Upper lobe of left lung (tissue), 4 donors: Measurements from ENCODE around the gene UHRF1.

ENCODE experiments used
- POLR2AphosphoS5 ChIP-seq, 2 donors: sonication (generic); formaldehyde crosslinking; IDR thresholded peaks; one replicate each; pipeline ENCODE4 v1.5.1; 2017; ENCODE audit warnings: antibody characterized with exemption in 2 of 2
- TF ChIP-seq, protein P1 (sequence below), 6 experiments: fragments of 450-650 bp in 4 of 6; fragments of 200-600 bp in 2 of 6; sonication (generic) in 2 of 6; IDR thresholded peaks; one replicate each; pipeline ENCODE4 v1.5.1; 2016 to 2019; ENCODE audit warnings: antibody characterized with exemption in 6 of 6

DNA sequence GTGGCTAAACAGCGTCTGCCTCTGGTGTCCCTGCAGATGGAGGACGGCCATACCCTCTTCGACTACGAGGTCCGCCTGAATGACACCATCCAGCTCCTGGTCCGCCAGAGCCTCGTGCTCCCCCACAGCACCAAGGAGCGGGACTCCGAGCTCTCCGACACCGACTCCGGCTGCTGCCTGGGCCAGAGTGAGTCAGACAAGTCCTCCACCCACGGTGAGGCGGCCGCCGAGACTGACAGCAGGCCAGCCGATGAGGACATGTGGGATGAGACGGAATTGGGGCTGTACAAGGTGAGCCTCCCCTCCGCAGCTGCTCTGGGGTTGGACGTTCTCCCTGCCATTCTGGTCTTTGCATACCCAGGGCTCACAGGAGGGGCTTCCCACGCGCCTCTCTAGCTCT lies 19.9 kb downstream of the UHRF1 start:
- TF ChIP-seq, protein P1, sequence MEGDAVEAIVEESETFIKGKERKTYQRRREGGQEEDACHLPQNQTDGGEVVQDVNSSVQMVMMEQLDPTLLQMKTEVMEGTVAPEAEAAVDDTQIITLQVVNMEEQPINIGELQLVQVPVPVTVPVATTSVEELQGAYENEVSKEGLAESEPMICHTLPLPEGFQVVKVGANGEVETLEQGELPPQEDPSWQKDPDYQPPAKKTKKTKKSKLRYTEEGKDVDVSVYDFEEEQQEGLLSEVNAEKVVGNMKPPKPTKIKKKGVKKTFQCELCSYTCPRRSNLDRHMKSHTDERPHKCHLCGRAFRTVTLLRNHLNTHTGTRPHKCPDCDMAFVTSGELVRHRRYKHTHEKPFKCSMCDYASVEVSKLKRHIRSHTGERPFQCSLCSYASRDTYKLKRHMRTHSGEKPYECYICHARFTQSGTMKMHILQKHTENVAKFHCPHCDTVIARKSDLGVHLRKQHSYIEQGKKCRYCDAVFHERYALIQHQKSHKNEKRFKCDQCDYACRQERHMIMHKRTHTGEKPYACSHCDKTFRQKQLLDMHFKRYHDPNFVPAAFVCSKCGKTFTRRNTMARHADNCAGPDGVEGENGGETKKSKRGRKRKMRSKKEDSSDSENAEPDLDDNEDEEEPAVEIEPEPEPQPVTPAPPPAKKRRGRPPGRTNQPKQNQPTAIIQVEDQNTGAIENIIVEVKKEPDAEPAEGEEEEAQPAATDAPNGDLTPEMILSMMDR (IDR thresholded peaks at IDR 0.05): no peak
- TF ChIP-seq POLR2AphosphoS5 (IDR thresholded peaks at IDR 0.05): no peak
